HepG2 (cell line): ENCODE results near the gene CTSO. TPM values are rescaled to one million over a fixed set of nuclear protein-coding genes. Genes with fewer than 3 reads are reported as not detected.

ENCODE experiments used
- ATAC-seq: fragments of 200-7000 bp; cut with Tn5 transposase; 3 replicates; pipeline ENCODE4 v1.9.1; 2020; ENCODE audit warnings: mild to moderate bottlenecking, moderate library complexity
- BruUV-seq: library from RNA; stranded (reverse); fragments of 400-500 nt; replicated peaks from 2 replicates; lab custom pipeline; 2021; lab: Mats Ljungman, UMichigan
- CTCF ChIA-PET: fragments of 300-600 bp; formaldehyde crosslinking; extraction: SDS; loops from one replicate; lab custom pipeline; 2021; ENCODE audit warnings: low total read pairs, inconsistent platforms, low intra/inter-chr PET ratio; lab: Yijun Ruan, JAX
- POLR2A ChIA-PET: fragments of 350-600 bp; sonication (Branson Sonifier 250); formaldehyde crosslinking; loops from one replicate; lab custom pipeline; 2020; ENCODE audit warnings: antibody characterized with exemption, inconsistent platforms; lab: Yijun Ruan, JAX
- DNase-seq: peaks from one replicate; pipeline ENCODE4 v3.0.0-alpha.2; 2015; ENCODE audit warnings: low spot score
- FAIRE-seq: peaks from 3 replicates; lab custom pipeline; 2011; peaks lifted over from hg19 to GRCh38; lab: Jason Lieb, UNC
- H2AFZ ChIP-seq: one replicate; pipeline ENCODE4 v1.6.1; 2011; ENCODE audit warnings: low read length, inconsistent platforms
- H3K27ac ChIP-seq: fragments of 300-600 bp; 3 replicates; pipeline ENCODE4 v1.8.0; 2011; ENCODE audit warnings: mixed run types, mild to moderate bottlenecking, mixed read lengths, low read length, inconsistent platforms; ENCODE audit not compliant: insufficient read depth; ENCODE audit errors: extremely low read length
- H3K27me3 ChIP-seq, 2 experiments: fragments of 200-600 bp in 1 of 2; 2 replicates in 1 of 2; 3 replicates in 1 of 2; pipeline versions ENCODE4 v1.6.0 to v1.8.0; 2011; ENCODE audit warnings: low read length in 2 of 2, mild to moderate bottlenecking in 2 of 2, moderate library complexity in 2 of 2, inconsistent platforms in 1 of 2; ENCODE audit not compliant: insufficient read depth in 2 of 2, control insufficient read depth in 1 of 2
- H3K36me3 ChIP-seq, 2 experiments: fragments of 200-600 bp in 1 of 2; replicated peaks in 1 of 2; 2 replicates in 1 of 2; 3 replicates in 1 of 2; pipeline versions ENCODE4 v1.5.1 to v1.8.0; 2011; ENCODE audit warnings: low read length in 2 of 2, inconsistent platforms in 1 of 2; ENCODE audit not compliant: insufficient read depth in 2 of 2, control insufficient read depth in 1 of 2
- H3K4me1 ChIP-seq: 2 replicates; pipeline ENCODE4 v1.5.1; 2012; ENCODE audit warnings: low read length, inconsistent platforms; ENCODE audit not compliant: insufficient read depth
- H3K4me2 ChIP-seq: 2 replicates; pipeline ENCODE4 v1.6.0; 2011; ENCODE audit warnings: low read depth, low read length, inconsistent platforms
- H3K4me3 ChIP-seq, 3 experiments: fragments of 200-600 bp in 1 of 3; sonication (generic), shearing (Covaris generic) in 1 of 3; replicated peaks in 1 of 3; 2 replicates each; pipeline ENCODE4 v1.5.1; 2011 to 2016; ENCODE audit warnings: low read length in 3 of 3, inconsistent platforms in 2 of 3, low read depth in 2 of 3, mild to moderate bottlenecking in 2 of 3, control low read depth in 1 of 3, mixed read lengths in 1 of 3; ENCODE audit not compliant: insufficient read depth in 1 of 3
- H3K79me2 ChIP-seq: one replicate; pipeline ENCODE4 v1.6.1; 2011; ENCODE audit warnings: low read length, inconsistent platforms; ENCODE audit not compliant: insufficient read depth
- H3K9ac ChIP-seq: 2 replicates; pipeline ENCODE4 v1.6.0; 2011; ENCODE audit warnings: mild to moderate bottlenecking, low read depth, low read length, inconsistent platforms; ENCODE audit not compliant: insufficient read depth
- H3K9me3 ChIP-seq: 2 replicates; pipeline ENCODE4 v1.5.1; 2012; ENCODE audit warnings: mild to moderate bottlenecking, low read length
- H4K20me1 ChIP-seq: 2 replicates; pipeline ENCODE4 v1.6.0; 2011; ENCODE audit warnings: inconsistent platforms, mild to moderate bottlenecking, low read length, moderate library complexity; ENCODE audit not compliant: insufficient read depth
- JUN ChIP-seq: sonication (generic); formaldehyde crosslinking; IDR thresholded peaks from 2 replicates; pipeline ENCODE4 v1.4.0; 2020; ENCODE audit warnings: mild to moderate bottlenecking, missing genetic modification reagents
- KLF9 ChIP-seq: IDR thresholded peaks from 2 replicates; pipeline ENCODE4 v1.6.1; 2016; ENCODE audit warnings: low read depth
- PAXIP1 ChIP-seq: sonication (generic); formaldehyde crosslinking; conservative IDR thresholded peaks from 2 replicates; pipeline ENCODE4 v1.4.0; 2020; ENCODE audit warnings: mild to moderate bottlenecking, missing genetic modification reagents, moderate library complexity
- TEAD2 ChIP-seq: sonication (generic); formaldehyde crosslinking; IDR thresholded peaks from 2 replicates; pipeline ENCODE4 v1.9.0; 2021; ENCODE audit warnings: missing genetic modification reagents
- ZFAT ChIP-seq: sonication (generic); formaldehyde crosslinking; conservative IDR thresholded peaks from 2 replicates; pipeline ENCODE4 v1.8.1; 2023; ENCODE audit warnings: missing genetic modification reagents, inconsistent platforms
- ZNF160 ChIP-seq: sonication (generic); formaldehyde crosslinking; IDR thresholded peaks from 2 replicates; pipeline ENCODE4 v1.8.0; 2022; ENCODE audit warnings: mild to moderate bottlenecking, inconsistent platforms, missing genetic modification reagents
- ZNF407 ChIP-seq: sonication (generic); formaldehyde crosslinking; IDR thresholded peaks from one replicate; pipeline ENCODE4 v1.5.1; 2020; ENCODE audit warnings: mild to moderate bottlenecking, missing genetic modification reagents; ENCODE audit errors: not compliant biosample characterization
- ZNF451 ChIP-seq: sonication (generic); formaldehyde crosslinking; IDR thresholded peaks from 2 replicates; pipeline ENCODE4 v1.5.0; 2020; ENCODE audit warnings: mild to moderate bottlenecking, missing genetic modification reagents
- ZNF605 ChIP-seq: sonication (generic); formaldehyde crosslinking; IDR thresholded peaks from 2 replicates; pipeline ENCODE4 v1.8.0; 2022; ENCODE audit warnings: mild to moderate bottlenecking, missing genetic modification reagents
- WGBS: methylation state at CpG from one replicate; pipeline ENCODE4 v1.1.6; 2017; ENCODE audit warnings: low lambda C conversion rate; 5-methylcytosine and 5-hydroxymethylcytosine counted together
- in situ Hi-C: cut with HindIII; loops from 2 replicates; pipeline ENCODE4 v1.10.0; 2017; ENCODE audit warnings: low pct_unique_long_range_greater_than_20kb; ENCODE audit not compliant: extremely low pct_ligation_motif_present
- intact Hi-C: fragments of 100-400 bp; cut with micrococcal nuclease; formaldehyde crosslinking; loops from one replicate; pipeline ENCODE4 v1.10.0; 2022; ENCODE audit not compliant: unreplicated experiment
- polyA plus RNA-seq, 8 experiments: library from polyadenylated mRNA; depleted of rRNA in 3 of 8; stranded (reverse) in 7 of 8; unstranded in 1 of 8; fragments of >200 nt; fragmentation: Illumina TruSeq in 4 of 8; extraction: Trizol in 4 of 8; gene quantifications; 2 replicates each; pipeline versions ENCODE4 v1.2.1 to v1.2.3, GENCODE V29; 2011 to 2016; ENCODE audit warnings: low read depth in 4 of 8, missing spikeins in 1 of 8, mixed read lengths in 1 of 8; ENCODE audit not compliant: insufficient read depth in 1 of 8
- total RNA-seq, 5 experiments: library from RNA; depleted of rRNA; stranded (reverse); fragments of >200 nt; fragmentation: Illumina TruSeq; extraction: Trizol; gene quantifications; 2 replicates each; pipeline ENCODE4 v1.2.3, GENCODE V29; 2016; ENCODE audit warnings: low read depth in 1 of 5

Gene CTSO
- total and polyA plus RNA-seq, 2 of the 13 experiments (the other 11 are each of a cell fraction or from before 2014, with no cell fraction given), result 0.07 to 0.17 TPM

- Histone ChIP-seq H3K4me3 (no peak overlapping the region), H4K20me1 (no peaks in the 10 kb centered on the region), H2AFZ (no peak overlapping the region)
- CTCF ChIA-PET, result no interaction called here
- TF ChIP-seq TEAD2 (CRISPR knock-in tag) (no peak), ZNF407 (CRISPR knock-in tag) (no peak), KLF9 (CRISPR knock-in tag) (no peak), ZFAT (CRISPR knock-in tag) (no peak), ZNF160 (CRISPR knock-in tag) (no peak), ZNF605 (no peak), ZNF451 (CRISPR knock-in tag) (no peak), JUN (CRISPR knock-in tag) (no peak), PAXIP1 (CRISPR knock-in tag) (no peak)
- TF ChIP-seq, all 625 proteins: peak for 0
- WGBS, result no CpG with 5 or more reads among the region's 1 CpG
- Histone ChIP-seq H3K9ac (no peak overlapping the region), H3K36me3 (no peaks in the 10 kb centered on the region), H3K4me1 (no peaks in the 10 kb centered on the region), H3K27ac (no peak overlapping the region), H3K27me3 (no peaks in the 10 kb centered on the region), H3K4me2 (no peak overlapping the region), H3K79me2 (no peaks in the 10 kb centered on the region), H3K9me3 (no peaks in the 10 kb centered on the region)
- DNase-seq (no peak), ATAC-seq (no peak), FAIRE-seq (no peak)
- no TSS peak for BruUV-seq
- POLR2A ChIA-PET, result no interaction called here
- in situ Hi-C loops (no loop called here), intact Hi-C loops (no loop called here)
These were observed 9.2 kb downstream of the CTSO start for GRCh38 chr4:155944516-155944915.
